H1 (cell line): ENCODE measurements around the gene LCE7A. TPM values are rescaled to one million over a fixed set of nuclear protein-coding genes. Genes with fewer than 3 reads are reported as not detected.

ENCODE experiments used
- ASH2L ChIP-seq: fragments of 200-600, 300-600 bp; sonication (generic); IDR thresholded peaks from one replicate; pipeline ENCODE4 v1.7.1; 2017; ENCODE audit warnings: low read length
- EZH2 ChIP-seq: fragments of 200-600 bp; sonication (generic); IDR thresholded peaks from 2 replicates; pipeline ENCODE4 v1.7.1; 2012; ENCODE audit warnings: low read depth, mild to moderate bottlenecking, moderate library complexity, low read length, inconsistent platforms; ENCODE audit not compliant: severe bottlenecking
- NANOG ChIP-seq: IDR thresholded peaks from 2 replicates; pipeline ENCODE4 v1.6.1; 2011; ENCODE audit warnings: low read length, low read depth, mild to moderate bottlenecking, inconsistent platforms; ENCODE audit not compliant: insufficient read depth, poor library complexity, severe bottlenecking
- POLR2AphosphoS5 ChIP-seq: IDR thresholded peaks from 2 replicates; pipeline ENCODE4 v1.6.1; 2011; ENCODE audit warnings: low read depth, low read length
- RFX5 ChIP-seq: IDR thresholded peaks from 2 replicates; pipeline ENCODE4 v1.6.1; 2011; ENCODE audit warnings: low read depth, low read length, improper control_type of control experiment, borderline replicate concordance
- SUZ12 ChIP-seq: fragments of 200-600 bp; sonication (generic); IDR thresholded peaks from 2 replicates; pipeline ENCODE4 v1.6.1; 2012; ENCODE audit warnings: mild to moderate bottlenecking, inconsistent platforms, low read length, moderate library complexity, mixed read lengths
- TEAD4 ChIP-seq: IDR thresholded peaks from 2 replicates; pipeline ENCODE4 v1.6.1; 2012; ENCODE audit warnings: low read depth, low read length, inconsistent platforms, mixed read lengths
- polyA plus RNA-seq, 7 experiments: library from polyadenylated mRNA; depleted of rRNA in 3 of 7; stranded (reverse) in 5 of 7; unstranded in 2 of 7; fragments of >200 nt in 5 of 7; fragments of 200-250 nt in 2 of 7; gene quantifications; 1 replicate in 5 of 7; 2 replicates in 1 of 7; 4 replicates in 1 of 7; pipeline versions ENCODE4 v1.2.1 to v1.2.3, GENCODE V29; 2011 to 2013; ENCODE audit warnings: missing spikeins in 2 of 7, mixed read lengths in 2 of 7
- total RNA-seq: library from RNA; stranded (reverse); fragmentation: NEBNext Ultra II Directional; extraction: Animal tissue kit (Norgen Biotek cat#: 25700); gene quantifications from 2 replicates; pipeline ENCODE4 v1.2.1, GENCODE V29; 2021

Gene LCE7A
- total and polyA plus RNA-seq, 2 of the 8 experiments (the other 6 are each of a cell fraction or from before 2014, with no cell fraction given), result not detected

- TF ChIP-seq NANOG, result no peak
- no peak for TF ChIP-seq EZH2
- no peak for TF ChIP-seq POLR2AphosphoS5
- TF ChIP-seq RFX5, result no peak
- TF ChIP-seq SUZ12, result no peak
- TF ChIP-seq ASH2L, result no peak
- no peak for TF ChIP-seq TEAD4
- TF ChIP-seq, all 59 proteins: peak for 0
Observed at GRCh38 chr1:152886758-152887409, 27.1 kb downstream of the LCE7A start (continued).
